GM18909 (cell line): ENCODE measurements around the gene HNF1B.

ENCODE experiments used
- ATAC-seq: cut with Tn5 transposase; IDR thresholded peaks from one replicate; pipeline ENCODE4 v1.9.1; 2021; ENCODE audit warnings: mild to moderate bottlenecking; ENCODE audit not compliant: unreplicated experiment, poor library complexity

HNF1B gene

DNA sequence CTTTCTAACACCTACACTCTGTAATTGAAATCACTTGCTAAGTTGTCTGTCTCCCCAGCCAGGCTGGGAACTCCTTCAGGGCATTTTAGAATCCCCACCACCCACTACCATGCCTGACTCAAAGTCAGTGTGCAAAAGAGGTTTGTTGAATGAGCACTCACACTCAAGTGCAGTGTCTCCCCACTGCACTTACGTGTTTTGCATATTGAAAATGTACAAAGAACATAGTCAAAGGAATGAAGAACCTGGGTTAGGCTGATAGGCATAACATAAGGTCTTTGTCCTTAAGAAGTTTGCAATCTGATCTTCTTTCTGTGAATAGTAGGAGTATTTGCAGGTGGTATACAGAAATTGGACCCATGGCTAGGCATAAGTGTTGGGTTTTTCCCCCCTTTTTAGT, 67.8 kb downstream of the HNF1B start:
- ATAC-seq, result no peak

DNA sequence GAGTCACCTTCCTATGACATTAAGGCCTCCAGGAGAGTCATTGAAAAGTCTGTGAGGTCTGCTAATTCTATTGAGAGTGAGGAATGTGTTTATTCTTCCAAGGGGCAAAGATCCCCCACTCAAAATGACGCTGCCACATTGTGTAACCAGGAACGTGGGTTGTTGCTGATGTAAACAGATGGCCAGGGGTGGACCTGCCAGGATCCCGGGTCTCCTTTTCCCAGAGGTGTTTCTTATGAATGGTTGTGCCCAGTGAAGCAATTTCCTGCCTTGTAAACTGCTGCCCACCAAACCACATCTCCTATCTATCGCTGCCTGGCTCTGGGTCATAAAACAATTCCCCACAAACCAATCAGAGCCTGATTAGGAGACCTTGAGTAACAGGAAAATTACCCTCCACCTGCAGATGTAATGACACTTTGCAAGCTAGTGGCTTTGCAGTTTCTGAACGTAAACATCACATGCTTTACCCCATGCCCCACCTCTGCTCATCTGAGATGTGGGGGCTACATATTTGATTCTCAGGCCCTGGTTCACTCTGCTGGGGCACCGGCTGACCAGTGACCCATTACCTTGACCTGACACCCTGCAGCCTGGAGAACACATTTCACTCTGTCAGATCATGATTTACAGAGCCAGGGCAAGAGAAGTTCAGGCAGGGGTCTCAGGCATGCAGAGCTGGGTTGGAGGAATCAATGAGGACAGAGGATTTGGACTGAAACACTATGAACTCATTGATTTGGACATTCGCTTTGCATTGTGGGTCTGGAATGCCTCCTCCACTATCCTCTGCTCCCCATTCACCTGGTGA, 68.5 kb downstream of the HNF1B start:
- ATAC-seq, result no peak

DNA sequence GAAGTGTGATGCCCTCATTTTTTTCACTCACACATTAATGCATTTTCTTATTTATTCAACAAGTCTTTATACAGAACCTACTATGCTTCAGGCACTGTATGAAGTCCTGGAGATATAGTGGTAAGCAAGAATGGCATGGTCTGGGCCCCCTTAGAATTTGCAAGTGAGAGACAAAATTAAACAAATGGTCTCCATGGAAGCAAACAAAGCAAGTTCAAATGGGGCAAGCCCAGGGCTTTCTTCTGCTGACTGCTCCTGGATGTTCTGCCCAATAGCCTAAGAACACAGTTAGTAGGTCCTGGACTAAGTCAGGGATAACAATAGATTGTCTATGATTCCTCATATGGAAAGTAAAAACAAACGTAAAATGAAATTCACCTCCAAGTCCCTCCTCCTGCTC, 70.3 kb downstream of the HNF1B start:
- ATAC-seq, result no peak

DNA sequence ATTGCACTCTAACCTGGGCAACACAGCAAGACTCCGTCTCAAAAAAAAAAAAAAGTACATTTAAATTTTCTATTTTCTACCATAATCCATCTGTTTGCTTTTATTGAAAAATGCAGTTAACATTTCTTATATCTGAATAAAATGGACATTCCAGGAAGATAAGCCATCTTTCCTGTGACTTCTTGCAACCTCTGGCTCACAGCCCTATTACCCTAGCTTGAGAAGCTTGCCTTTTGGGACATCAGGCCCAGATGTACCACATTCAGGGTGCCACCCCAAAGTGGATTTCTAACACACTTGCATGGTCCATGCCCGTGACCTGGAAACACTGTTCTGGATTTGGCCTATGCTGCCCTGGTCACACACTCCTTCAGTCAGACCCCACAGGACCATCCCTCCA, 71.5 kb downstream of the HNF1B start:
- ATAC-seq, result no peak

DNA sequence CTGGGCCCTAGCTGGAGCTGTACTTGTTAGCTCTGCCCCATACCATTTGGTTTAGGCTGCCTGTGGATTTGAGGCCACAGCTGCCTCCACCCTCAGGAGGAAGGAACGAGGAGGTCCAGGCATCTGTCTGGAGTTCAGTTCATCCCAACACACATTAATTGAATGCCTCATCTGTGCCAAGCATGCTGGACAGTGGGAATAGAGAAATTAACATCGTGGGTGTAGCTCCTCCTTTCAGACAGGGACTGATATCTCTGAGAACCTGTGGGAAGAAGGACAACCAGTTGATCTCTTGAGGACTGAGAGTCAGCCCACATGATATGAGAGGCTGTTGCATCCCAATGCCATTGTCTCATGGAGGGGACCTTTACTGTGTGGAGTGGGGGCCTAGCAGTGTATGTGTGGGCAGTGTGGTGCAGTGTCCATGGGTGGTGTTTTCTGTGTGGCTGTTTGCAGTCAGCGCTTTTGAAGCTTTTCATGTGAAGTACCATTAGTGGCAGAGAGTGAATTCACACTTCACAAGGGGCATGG, 72.2 kb downstream of the HNF1B start:
- ATAC-seq, result no peak

DNA sequence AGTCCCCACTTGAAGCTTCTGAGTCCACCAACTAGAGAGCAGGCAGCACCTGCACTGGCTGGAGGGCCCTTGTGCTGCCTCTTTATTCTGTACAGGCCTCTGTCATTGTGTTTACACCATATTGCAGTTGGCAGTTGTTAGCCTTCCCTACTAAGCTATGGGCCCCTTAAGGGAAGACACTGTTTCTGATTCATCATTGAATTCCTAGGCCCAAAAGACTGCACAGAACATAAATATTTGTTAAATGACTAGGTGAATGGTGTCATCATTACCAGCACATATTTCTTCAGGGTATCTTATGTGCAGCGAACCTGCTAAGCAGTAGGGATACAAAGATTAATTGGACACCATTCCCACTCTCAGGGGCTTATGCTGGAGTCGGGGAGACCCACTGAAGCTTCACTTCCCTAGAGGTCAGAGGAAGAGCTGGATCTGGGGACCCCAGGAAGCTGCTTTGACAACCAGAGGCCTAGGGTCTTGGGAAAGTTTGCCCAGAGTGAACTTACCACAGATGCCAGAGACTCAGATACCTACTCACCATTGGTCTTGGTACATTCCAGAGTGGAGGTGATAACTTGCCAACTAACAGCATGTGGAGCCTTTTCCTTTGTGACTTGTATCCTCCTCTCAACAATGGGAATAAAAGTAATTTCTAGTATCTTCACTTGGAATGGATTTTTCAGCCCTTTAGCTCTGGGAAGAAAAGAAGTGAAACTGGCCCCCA, 72.9 kb downstream of the HNF1B start:
- no peak for ATAC-seq

DNA sequence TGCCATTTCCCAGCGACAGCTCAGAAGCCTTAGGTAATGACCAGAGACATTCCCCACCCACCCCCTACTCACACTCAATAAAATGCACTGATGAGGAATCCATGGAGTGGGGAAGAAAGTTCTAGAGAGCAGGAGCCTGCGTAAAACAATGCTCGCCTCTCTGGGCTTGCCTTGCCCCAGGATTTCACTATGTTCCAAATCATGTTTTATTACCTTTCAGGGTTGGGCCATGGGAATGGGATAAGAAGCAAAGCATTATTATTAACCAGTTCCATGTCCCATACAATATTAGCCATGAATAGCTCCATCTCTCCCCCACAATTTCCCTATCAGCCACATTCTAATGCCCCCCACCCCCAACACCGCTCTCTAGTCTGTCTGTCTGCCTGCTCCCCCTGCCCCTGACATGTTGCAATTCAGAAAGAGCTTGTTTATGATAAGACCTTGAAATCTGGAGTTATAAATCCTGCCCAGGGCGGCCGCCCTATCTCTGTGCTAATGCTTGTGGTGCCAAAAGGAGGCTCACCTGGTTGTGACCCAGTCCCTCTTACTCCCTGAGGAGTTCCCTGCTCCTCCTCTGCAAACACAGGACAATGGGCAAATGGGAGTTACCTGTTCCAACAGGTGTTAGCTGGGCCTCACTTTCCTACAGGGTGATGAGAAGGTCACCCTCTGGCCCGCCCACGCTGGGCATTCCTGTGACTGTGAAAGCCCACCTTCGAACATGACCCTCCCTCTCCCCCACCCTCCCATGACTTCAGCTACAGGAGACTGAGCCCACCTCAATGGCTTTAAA, 73.6 kb downstream of the HNF1B start:
- ATAC-seq, result no peak

DNA sequence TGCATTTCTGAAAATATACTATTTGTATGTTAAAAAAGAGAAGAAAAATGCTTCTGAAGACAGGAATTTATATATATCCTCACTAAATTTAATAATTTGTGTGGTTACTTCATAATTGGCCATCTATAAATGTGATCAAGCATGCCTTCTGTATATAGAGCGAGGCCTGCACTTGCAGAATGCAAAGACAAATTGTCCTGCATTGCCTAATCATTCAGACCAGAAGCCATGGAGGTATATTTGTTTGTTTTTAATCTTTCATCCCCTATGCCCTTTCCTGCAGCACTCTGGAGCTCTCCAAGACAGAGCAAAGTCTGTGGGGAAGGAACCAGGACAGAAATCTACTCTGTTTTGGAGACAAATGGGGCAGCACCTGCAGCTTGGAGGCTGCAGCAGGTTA, 77.8 kb downstream of the HNF1B start:
- ATAC-seq, result no peak

DNA sequence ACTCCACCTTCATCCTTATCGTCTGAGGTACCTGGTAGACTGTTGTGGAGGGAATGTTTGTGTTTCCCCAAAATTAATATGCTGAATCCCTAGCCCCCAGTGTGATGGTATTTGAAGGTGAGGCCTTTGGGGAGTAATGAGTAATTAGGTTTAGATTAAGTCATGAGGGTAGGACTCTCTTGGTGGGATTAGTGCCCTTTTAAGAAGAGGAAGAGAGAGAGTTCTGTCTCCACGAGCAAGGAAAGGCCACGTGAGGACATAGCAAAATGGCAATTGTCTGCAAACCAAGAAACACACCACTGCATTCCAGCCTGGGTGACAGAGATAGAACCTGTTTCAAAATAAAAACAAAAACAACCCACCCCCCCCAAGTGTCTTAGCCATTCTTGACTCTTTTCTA, 80.6 kb downstream of the HNF1B start:
- no peak for ATAC-seq

DNA sequence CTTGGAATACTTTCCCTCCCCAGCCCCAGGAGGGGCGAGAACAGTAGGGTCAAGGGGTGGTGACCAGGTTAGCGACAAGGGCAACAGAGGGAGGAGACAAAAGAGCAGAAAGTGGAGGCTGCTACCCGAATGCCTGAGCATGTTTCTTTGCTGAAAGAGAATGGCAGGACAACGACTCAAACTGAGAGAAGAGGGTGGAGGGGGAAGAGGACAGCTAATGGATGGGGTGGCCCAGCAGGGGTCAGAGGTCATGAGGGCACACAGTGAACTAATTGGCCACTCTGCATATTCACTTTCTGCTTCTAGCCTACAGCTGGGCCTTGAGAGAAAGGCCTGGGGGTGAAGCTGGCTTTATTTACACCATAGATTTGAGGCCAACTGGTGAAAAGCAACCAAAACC, 82.5 kb downstream of the HNF1B start:
- no peak for ATAC-seq

DNA sequence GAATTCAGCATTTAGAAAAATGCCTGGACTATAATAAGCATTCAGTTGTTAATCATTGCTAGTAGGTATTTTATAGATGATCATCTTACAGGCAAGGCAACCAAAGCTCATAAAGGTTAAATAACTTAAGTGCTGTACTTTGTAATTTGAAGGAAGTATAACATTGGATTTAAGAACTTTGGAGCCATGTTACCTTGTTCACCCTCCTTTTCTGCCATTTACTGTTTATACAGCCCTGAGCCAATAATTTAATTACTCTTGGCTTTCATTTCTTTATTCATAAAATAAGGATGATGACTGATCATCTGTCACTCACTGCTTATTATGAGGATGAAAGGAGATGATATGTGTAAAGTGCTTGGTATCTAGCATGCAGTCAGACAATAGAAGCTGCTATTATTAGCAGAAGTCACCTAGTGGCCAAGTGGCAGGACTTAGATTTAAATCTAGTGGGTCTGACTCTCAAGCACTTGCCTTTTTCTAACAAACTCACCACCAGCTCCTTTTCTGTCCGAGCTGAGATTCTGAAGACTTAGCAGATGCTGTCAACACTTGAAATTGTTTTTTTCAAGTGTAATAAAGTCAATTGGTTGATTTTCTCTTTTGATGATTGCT, 83.4 kb downstream of the HNF1B start:
- ATAC-seq, result no peak

DNA sequence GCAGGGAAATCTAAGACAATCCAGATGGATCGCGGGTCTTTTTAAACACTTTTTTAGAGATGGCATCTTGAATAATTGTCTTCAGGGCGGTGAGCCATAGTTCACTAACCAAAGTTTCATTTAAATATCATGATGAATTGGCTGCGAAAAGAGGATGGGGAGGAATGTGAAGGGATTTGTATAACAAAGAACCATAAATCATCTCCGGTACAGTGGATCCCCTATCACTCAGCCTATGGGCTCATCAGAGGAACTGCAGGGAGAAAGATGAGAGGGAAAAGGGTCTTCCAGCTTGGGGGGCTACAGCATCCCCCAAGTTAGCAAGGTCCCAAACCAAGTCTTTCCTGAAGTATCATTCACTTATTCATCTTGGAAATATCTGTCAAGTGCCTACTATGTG, 84.9 kb downstream of the HNF1B start:
- ATAC-seq, result no peak

DNA sequence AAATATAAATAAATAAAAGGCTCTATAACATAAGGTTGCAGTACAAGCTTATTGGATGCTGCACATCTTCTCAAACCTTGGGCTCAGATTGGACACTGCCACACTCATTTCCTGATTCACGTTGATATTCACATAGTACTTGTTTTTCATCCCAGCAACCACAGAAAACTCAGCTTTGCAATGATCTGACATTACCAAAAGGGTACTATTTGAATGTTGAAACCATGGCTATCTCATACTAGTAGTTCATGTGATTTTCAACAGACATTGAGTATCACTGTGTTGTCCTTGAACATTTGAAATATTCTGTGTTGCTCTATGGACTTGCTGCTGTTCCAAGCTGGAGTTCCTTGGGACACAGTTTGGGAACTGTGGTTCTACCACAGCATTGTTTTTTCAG, 87.7 kb downstream of the HNF1B start:
- ATAC-seq, result no peak

DNA sequence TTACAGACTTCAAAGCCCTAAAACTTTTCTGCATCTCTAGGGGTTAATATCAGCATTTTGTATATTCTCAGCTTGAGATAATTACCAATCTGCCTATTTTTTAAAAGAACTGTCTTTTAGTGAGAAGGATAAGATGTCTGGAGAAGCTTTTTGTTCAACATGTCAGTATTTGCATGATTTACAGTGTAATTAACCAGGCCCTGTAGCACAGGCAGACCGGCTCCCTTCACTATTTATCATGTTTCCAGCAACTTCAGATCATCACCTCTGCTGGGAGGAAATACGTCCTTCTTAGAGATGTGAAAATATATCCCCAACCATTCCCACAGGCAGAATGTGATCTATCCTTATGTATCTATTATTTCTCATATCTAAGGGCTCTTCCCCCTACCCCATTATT, 93.0 kb downstream of the HNF1B start:
- ATAC-seq, result no peak

DNA sequence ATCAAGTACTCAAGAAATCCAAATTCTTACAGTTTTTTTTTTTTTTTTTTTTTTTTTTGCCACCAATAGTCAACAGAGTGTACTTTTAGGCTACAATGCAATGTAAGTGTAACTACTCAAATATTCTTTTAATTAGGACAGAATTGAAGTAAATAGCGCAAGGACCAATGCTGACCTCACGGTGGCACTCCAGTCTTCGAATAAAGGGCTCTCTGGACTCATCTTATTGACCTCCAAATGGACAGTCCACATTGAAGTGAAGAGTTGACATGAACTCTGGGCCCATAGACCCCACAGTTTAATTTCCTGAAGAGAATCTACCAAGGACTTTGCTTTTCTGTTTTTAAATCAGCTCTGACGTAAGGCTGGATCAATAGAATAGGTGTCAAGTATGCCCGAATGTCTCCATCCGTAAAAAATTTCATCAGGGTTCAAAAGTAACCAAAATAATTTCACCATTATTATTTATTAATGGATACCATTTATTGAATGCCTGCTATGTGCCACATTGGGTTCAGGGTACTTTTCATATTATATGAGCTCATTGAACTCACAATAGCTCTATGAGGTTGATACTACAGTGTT, 94.3 kb downstream of the HNF1B start:
- no peak for ATAC-seq

DNA sequence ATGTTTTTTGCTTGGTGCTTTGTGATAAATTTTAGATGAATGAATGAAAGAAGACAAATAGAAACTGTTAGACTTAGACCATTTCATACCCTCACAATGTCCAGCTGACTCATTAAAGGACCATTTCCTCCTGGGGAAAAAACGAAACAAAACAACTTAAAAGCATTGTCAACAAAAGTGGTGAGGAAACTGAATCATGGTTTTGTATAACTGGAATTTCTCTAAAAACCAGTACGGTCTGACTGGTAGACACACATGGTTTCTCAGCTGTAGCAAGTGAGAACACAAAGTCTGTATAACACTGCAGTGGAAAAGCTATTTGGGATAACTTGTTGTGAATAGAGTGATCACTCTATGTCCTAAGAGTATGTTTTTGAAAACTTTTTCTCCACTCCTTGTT, 96.3 kb downstream of the HNF1B start:
- no peak for ATAC-seq

DNA sequence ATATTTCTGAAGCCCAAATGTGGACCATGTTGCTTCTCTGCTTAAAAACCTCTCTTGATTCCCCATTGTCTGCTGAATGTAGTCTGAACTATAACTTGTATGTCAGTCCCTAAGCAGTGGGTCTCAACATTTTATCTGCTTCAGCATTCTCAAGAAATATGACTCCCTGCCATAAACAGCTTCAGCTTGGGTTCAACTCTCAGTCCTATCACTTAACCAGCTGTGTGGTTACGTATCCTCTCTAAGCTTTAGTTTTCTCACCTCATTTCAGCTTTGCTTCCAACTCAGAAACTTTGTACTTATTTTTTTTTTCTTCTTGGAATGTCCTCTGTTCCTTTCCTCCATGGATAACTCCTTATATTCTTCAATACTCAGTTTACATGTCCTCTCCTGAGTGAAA, 97.0 kb downstream of the HNF1B start:
- no peak for ATAC-seq

DNA sequence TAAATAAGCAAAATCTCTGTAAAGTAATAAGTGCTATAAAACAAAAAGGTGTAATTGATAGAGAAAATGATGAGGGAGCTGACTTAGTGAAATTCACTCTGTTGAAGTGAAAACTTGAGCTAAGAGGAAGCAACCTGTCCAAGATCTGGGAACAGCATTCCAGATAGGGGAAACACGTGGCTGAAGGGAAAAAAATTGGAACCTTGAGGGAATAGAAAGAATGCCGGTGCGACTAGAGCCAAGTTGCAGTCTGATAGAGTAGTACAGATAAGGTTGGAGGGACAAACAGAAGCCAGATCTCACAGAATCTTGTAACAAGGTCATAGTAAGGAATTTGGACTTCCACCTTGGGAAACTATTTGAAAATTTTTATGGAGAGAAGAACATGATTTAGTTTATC, 101.0 kb downstream of the HNF1B start:
- no peak for ATAC-seq

DNA sequence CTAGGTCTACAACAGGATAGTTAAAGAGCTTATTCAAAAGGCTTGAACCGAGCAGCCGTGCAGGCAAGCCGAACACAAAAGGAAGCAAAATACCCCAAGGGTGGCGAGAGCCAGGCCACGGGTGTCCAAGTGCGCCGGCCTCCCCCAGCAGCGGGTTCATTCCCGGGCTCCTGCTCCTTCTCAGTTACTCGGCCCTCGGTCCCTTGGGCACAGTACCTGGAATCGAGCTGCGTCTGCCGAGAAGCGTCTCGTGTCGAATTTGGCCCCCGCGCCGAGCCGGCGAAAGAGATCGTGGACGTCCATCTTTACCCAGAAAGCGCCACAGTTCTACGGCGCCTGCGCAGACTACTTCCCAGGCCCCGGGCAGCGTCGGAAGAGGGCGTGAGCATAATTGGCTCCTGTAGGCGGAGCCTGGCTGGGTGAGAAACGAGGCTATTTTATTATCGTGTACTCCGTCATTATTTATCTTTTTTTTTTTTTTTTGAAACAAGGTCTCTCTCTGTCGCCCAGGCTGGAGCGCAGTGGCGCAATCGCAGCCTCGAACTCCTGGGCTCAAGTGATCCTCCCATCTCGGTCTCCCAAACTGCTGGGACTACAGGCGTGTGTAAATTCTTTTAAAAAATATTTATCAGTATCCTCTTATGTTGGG, 101.6 kb downstream of the HNF1B start, which contains the start of gene DDX52:
TSS of gene DDX52 (minus strand) at position 329 of the 649 bp plus-strand sequence. CDS start at position 303, 26 bp downstream.
- peak; percentile 84 for ATAC-seq

DNA sequence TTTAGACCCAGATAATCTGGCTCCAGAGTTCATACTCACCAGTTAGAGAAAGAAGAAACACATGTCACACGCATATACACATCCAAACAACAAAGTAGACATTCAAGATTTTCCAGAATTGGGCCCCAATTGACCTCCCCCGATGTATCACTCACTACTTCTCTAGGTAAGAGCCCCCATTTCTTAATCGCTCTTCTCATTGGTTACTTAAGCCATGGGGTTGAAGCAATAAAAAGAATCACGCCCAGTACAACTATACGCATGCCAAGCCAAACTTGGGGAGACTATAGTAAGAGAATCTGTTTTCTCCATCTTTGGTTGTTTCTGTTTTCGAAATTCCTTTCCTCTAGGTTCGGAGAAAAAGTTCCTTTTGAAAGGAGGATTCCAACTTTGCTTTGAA, 102.2 kb downstream of the HNF1B start:
- no peak for ATAC-seq
